Left renal cortex interstitium (tissue), 4 donors: Measurements from ENCODE around the gene MED13L. TPM values are rescaled to one million over a fixed set of nuclear protein-coding genes. Genes with fewer than 3 reads are reported as not detected.

ENCODE experiments used
- DNase-seq, 4 donors: peaks; one replicate each; pipeline ENCODE4 v3.0.0-alpha.2; 2013; ENCODE audit warnings: low read depth in 4 of 4, low spot score in 2 of 4, missing footprints in 1 of 4
- polyA plus RNA-seq, 4 donors: library from polyadenylated mRNA; unstranded; fragments of 120-200 nt; gene quantifications; one replicate each; pipeline ENCODE4 v1.2.1, GENCODE V29; 2013; ENCODE audit not compliant: insufficient read length in 4 of 4

The MED13L gene
- polyA plus RNA-seq, 4 donors, result 66.8 to 88.0 (median 75.5) TPM

DNA sequence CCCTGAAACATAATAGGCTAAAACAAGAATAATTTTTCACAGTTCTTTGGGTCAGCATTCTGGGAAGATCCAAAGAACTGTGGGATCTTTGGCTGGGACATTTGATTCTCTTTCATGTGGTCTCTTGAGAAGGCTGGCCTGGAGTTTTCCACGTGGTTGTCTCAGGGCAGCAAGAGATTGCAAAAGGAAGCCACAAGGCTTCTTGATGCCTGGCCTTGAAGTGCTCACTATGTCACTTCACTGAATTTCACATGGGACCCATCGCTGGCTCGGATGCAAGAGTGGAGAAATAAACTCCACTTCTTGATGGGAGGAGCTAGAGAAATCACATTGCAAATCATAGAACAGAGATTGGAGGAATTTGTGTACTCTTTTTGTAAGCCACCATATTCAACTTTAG is 343.4 kb downstream of the MED13L start:
- DNase-seq, result no peak

DNA sequence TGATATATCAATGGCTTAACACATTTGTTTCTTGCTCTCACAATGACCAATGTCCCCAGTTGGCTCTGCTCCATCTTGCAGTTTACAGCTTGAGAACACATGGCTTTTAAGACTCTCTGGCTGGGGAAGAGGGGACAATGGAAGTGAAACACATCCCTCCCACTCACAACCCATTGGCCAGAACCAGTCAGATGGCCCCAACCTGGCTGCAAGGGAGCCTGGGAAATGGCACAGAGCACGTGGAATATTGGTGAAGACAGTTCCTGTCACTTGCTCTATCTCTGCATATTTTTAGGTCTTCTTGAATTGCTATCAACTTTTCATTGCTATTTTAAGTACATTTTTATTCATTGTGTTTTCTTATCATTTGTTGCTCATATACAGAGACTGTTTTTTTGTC is 345.4 kb downstream of the MED13L start:
- no peak for DNase-seq

DNA sequence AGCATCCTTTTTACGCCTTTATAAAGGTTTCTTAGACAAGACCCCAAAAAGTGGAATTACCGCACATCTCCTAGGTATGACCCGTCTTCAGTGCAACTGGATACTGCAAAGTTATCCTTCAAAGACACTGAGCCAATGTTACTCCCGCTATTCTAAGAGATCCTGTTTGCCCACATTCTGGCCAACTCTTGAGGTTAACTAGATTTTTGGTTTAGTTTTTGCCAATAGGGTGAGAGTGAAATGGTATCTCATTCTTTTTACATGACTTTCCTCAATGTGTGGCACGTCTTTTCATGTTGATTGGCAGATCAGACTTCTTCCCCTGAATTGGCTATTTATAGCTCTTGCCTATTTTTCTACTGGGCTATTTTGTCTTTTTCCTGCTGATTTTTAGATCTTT is 347.2 kb downstream of the MED13L start:
- no peak for DNase-seq

DNA sequence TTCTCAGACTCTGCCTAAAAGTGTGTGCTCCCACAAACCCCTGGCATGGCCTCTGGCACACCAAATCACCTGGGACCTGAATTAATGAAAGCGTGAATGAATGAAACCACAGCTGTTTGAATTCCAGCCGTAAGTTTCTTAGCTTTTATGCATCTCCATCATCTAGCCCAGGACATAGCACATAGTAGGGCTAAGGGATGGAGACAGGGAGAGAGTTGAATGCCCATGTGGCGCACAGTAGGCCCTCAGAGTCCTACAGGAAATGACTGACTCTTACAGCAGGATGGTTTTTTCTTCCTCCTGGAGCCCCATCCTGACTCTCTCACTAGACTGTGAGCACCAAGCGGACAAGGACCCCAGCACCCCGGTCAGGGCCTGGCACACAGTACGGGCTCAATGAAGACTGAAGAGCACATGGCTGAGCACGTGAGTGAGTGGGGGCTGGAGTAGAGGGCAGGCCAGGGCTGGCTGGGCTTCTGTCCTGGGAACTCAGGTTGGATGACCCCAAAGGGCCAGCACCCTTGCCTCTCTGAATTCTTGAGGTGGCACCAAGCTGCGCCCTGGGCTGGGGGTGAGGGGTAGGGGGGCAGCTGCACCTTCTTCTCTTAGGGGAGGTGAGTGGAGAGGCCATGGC is 351.3 kb downstream of the MED13L start:
- DNase-seq, result no peak

DNA sequence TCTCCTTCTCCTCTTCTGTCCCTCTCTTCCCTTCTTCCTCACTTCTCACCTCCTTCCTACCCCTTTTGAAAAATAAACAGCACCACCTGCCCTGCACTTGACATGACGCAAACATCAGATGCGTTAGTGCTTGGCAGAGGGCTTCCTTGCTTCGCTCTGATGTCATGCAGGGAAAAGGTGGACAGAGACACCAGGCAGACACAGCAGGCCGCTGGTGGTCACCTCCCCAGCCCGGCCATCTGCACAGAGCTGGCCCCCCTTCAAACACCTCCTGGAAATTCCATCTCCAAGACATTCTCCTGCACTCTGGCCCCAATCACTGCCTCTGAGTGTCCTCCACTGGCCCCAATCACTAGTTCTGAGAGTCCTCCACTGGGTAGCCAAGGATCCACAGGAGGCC is 353.6 kb downstream of the MED13L start:
- no peak for DNase-seq

DNA sequence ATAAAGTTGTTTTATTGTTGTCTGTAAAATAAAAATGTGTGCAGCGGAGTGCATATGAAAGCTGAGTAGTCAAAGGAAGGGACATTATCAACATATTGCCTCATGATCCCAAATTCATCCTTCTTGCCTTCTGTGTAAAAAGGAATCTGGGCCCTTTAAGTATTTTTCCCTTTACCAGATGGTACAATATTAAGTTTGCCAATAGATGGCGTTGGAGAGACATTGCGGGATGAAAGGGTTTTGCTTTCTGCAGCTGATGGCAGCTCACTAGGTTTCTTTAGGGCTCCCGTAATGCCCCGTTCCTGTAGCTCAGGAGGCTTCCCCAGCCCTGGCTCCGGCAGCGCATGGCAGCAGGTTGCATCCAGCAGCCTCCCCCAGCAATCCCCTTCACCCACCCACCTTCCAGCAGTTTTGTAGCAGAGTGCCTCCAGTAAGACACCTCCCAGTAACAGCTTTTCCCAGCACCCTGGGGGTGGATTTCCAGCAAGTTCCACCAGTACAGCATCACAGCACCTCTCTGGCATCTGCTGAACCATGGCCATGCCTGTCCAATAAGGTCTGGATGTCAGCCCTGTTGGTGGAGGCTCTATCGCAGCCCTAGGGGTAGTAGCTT is 354.4 kb downstream of the MED13L start:
- DNase-seq, result no peak

DNA sequence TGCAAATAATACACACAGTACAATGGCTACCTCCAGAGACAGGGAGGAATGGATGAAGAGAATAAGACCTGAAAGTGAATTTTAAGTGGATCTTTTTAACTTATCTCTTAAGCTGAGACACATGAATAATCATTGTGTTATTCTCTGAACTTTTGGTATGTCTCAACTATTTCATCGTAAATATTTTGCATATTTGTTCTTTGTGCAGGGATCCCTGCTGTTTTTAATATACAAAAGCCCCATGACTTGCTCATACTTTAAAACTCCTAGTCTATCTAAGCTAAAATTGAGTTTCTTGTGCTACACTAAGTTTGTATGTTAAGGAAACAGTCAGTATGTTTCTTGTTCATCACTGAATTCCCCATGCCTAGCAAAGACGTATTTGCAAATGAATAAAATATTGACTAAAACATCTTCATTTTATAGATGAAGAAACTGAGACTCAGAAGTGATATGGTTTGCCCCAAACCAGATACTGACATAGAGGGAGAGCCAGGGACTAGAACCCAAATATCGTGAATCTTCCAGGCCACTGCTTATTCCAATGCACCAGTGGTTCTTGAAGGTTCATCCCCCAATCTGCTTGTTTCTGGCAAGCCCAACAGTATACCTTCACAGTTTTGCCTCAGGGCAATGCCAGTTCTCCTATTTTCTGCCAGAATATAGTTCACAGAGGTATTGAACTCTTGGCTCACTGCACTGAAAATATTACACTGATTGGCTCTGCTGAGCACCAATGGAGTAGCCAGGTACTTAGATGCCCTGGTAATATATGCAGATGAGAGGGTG is 356.9 kb downstream of the MED13L start:
- DNase-seq, result no peak

DNA sequence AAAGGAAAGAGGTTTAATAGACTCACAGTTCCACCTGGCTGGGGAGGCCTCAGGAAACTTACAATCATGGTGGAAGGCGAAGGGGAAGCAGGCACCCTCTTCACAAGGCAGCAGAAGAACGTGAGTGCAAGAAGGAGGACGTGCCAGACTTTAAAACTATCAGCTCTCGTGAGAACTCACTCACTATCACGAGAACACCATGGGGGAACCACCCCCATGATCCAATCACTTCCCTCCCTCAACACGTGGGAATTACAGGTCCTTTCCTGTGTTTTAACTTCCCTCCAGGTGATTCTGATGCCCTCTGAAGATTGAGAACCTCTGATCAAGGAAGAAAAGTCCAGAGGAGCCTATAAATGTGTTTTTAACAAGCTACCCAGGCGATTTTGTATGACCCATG is 358.7 kb downstream of the MED13L start:
- no peak for DNase-seq

DNA sequence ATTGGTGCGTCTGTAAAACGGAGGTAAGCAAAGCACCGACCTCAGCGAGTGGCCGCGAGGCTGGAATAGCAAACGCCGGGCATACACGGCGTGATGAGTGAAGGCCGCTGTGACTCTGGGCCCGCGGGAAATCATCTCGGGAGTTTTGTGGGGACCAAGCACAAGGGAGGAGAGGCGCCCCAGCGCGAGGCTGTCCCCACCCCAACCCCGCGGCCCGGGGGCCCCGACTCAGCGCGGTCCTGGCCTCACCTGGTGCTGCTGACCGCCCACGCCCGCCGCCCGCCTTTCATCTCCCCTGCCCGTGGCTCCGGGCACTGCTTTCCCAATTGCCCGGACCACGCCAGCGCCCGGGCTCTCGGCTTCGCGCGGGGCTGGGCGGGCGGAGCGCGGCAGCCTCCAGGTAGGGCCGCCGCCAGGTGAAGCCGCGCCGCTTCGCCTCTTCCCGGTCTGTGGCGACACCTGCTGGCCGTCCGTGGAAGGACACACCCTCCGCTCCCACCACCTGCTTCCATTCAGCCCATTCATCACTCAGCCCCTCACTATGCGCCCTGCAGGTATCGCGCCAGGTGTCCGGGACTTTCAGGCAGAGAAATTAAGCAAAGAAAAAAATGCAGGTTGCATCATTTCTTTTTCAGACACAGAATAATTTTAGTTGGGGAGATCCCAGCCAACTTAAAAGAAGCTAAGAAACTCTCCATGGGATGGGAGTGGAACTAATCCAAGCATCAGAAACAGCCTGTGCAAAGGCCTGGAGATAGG is 360.4 kb downstream of the MED13L start:
- peak in 3 of 4 donors; percentile 15 to 36 (median 18) for DNase-seq

DNA sequence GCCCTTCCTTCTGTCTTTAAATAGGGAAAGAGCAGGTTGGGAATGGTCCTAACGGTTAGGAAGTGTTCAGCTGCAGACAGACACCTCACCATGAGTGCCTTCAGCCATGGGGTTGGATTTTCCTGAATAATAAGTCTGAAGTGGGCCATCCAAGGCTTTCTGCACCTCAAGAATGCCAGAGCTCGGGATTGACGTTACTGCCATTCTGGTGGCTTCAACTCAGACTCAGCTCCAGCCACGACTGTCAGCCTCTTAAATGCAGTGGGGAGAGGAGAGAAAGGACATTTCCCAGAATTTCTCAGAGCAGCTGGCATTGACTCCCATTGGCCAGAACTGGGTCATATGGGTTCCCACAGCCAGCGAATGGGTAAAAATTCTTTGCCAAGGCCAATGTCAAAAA is 363.4 kb downstream of the MED13L start:
- no peak for DNase-seq

DNA sequence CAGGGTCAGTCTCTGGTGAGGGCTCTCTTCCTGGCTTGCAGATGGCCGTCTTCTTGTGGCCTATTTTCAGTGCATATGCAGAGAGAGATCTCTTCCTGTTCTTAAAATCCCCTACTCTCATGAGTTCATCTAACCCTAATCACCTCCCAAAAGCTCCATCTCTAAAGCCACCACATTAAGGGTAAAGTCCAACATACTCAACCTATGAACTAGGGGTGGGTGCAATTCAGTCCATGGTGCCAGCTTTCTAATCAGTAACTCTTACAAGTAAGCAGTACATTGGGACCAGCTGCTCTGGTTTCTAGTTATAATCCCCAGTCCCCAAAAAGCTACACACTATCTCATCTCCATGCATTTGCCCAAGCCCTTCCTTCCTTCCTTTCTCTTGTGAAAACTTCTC is 365.1 kb downstream of the MED13L start:
- DNase-seq, result no peak

DNA sequence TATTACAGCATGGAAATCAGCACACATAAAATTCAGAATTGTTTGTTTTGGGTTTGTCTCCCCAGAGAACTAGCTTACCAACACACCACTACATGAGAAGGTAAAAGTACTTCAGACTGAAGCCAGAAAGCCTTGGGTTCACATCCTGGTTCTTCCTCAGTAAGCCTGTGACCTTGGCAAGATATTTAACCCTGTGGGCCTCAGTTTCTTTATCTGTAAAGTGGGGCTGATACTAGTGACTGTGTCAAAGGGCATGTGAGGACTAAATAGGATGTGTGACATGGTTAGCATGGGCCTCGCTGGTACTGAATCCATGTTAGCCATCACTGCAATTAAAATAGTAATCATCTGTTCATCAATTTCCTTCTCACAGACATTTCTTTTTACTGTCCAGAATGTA is 366.1 kb downstream of the MED13L start:
- no peak for DNase-seq

DNA sequence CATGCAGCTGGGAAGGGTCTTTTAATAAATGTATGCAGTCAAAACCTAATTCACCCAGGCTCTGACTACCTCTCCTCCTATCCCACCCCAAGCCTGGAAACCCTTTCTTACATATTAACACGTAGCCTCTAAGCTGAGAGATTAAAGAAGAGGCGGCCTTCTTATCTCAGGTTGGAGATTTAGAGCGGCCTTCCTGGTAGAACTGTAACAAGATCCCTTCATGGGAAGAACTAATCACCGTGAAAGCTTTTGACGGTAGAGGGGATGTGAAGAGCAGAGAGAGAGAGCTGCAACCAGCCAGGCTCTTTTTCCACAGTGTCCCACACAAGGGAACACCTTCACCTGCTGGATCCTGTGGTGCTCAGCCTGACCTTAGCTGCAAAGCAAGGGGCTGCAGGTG is 367.4 kb downstream of the MED13L start:
- no peak for DNase-seq
